ENCODE measurements around the gene POLR2E. TPM values are rescaled to one million over a fixed set of nuclear protein-coding genes. Genes with fewer than 3 reads are reported as not detected.

POLR2E gene
- total RNA-seq, result 155 TPM
- long read RNA-seq, transcript POLR2E-213 (8 exons, 2,831 nt), result major isoform, 183 of 214 reads
- long read RNA-seq, partial matches to known transcripts, result 14 of 214 reads
- long read RNA-seq, other reads (novel, unspliced or antisense), result 8 of 214 reads

- no peaks in the 10 kb centered on the region for H3K27me3 ChIP-seq
- intact Hi-C loops (cut with DNase I), result no loop called here
- peak within 1 kb of the TSS; percentile 72 for H3K27ac ChIP-seq
- ATAC-seq (peak; percentile 91), DNase-seq (peak; percentile 99)
- TF ChIP-seq CTCF (IDR thresholded peaks at IDR 0.05), result no peak
- H3K9me3 ChIP-seq, result no peaks in the 10 kb centered on the region
- peak within 1 kb of the TSS; percentile 91 for H3K4me3 ChIP-seq
- H3K4me1 ChIP-seq, result peaks cover 33% of the 10 kb centered on the region
- peaks cover 30% of the 10 kb centered on the region for H3K36me3 ChIP-seq
Measured at GRCh38 chr19:1094978-1095701, at the start of gene POLR2E. POLR2E (minus strand) TSS chr19:1095375; CDS start chr19:1095315, 60 bp downstream.

- Histone ChIP-seq H3K4me1 (no peaks in the 10 kb centered on the region), H3K27ac (no peak overlapping the region), H3K27me3 (no peaks in the 10 kb centered on the region), H3K9me3 (no peaks in the 10 kb centered on the region), H3K36me3 (peaks cover 45% of the 10 kb centered on the region), H3K4me3 (no peak overlapping the region)
- intact Hi-C loops (cut with DNase I), result no loop called here
- TF ChIP-seq CTCF (IDR thresholded peaks at IDR 0.05), result no peak
- no peak for ATAC-seq
- DNase-seq, result no peak
Measured at GRCh38 chr19:1144741-1145140, 49.6 kb upstream of the POLR2E start.

- no peak for TF ChIP-seq CTCF (IDR thresholded peaks at IDR 0.05)
- Histone ChIP-seq H3K36me3 (peaks cover 37% of the 10 kb centered on the region), H3K4me3 (no peak overlapping the region), H3K9me3 (no peaks in the 10 kb centered on the region), H3K27me3 (no peaks in the 10 kb centered on the region), H3K27ac (no peak overlapping the region), H3K4me1 (no peaks in the 10 kb centered on the region)
- intact Hi-C loops (cut with DNase I), result no loop called here
- ATAC-seq (peak; percentile 5), DNase-seq (no peak)
Measured at GRCh38 chr19:1143828-1144399, 48.7 kb upstream of the POLR2E start.

DNA sequence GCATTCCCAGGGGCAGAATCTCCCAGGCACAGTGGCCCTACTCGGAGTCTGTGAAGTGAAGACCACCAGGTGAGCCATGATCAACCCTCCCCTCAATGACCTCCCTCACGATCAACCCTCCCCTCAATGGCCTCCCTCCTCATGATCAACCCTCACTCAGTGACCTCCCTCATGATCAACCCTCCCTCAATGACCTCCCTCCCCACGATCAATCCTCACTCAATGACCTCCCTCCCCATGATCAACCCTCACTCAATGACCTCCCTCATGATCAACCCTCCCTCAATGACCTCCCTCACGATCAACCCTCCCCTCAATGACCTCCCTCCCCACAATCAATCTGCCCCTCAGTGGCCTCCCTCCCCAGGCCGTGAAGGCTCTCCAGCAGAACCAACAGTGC, 46.8 kb upstream of the POLR2E start:
- Histone ChIP-seq H3K27me3 (no peaks in the 10 kb centered on the region), H3K36me3 (peaks cover 26% of the 10 kb centered on the region), H3K9me3 (no peaks in the 10 kb centered on the region), H3K4me1 (no peaks in the 10 kb centered on the region), H3K27ac (no peak overlapping the region), H3K4me3 (no peak overlapping the region)
- intact Hi-C loops (cut with DNase I), result no loop called here
- DNase-seq (no peak), ATAC-seq (peak; percentile 60)
- TF ChIP-seq CTCF (IDR thresholded peaks at IDR 0.05), result no peak

DNA sequence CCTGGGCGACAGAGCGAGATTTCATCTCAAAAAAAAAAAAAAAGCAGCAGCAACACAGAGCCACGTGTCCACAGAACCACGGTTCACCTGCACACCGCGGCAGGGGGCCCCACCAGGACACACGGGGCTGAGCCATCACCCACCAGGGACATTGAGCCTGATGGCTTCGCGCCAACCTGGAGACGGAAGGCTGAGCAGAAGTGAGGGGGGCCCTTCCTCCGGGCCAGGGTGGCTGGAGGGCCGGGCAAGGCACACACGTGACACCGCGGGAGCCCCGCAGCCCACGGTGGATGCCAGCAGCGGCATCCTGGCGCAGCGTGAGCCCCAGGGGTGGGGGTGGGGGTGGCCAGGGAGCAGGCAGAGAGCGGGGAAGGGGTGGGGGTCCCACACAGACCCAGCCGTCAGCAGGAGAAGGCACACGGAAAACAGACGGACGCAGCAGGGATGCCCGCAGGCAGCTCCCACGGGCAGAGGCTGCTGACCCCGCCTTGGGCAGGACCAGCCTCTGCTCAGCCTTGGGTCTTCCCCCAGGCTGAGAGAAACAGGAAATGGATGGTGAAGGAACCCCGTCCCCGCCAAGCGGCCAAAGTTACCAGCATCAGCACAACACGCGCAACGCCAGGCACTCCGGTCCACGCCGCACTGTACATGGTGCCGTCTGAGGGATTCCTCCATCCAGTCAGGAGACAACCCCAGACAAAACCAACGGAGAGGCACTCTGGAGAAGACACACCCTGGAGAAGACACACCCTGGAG, 45.3 kb upstream of the POLR2E start:
- ATAC-seq, result no peak

More for the DNA sequence above, 45.3 kb upstream of the POLR2E start:
- Histone ChIP-seq H3K27me3 (no peaks in the 10 kb centered on the region), H3K36me3 (peaks cover 22% of the 10 kb centered on the region), H3K4me3 (no peak overlapping the region), H3K27ac (no peak overlapping the region), H3K4me1 (peaks cover 6% of the 10 kb centered on the region), H3K9me3 (no peaks in the 10 kb centered on the region)
- DNase-seq, result no peak
- intact Hi-C loops (cut with DNase I), result no loop called here
- TF ChIP-seq CTCF (IDR thresholded peaks at IDR 0.05), result no peak

Data from upper lobe of right lung (tissue), 1 donor.